Natural killer cell (primary cell): ENCODE data around the gene SUSD2. TPM values are rescaled to one million over a fixed set of nuclear protein-coding genes. Genes with fewer than 3 reads are reported as not detected.

ENCODE experiments used
- ATAC-seq, 3 donors: fragments of 150-1000 bp in 2 of 3; fragments of 200-7000 bp in 1 of 3; cut with Tn5 transposase; 1 replicate in 1 of 3; 2 replicates in 2 of 3; pipeline ENCODE4 v1.10.0; 2021; ENCODE audit warnings: mild to moderate bottlenecking in 2 of 3, moderate library complexity in 2 of 3
- DNase-seq, 2 donors: peaks; one replicate each; pipeline versions ENCODE4 v3.0.0 to v3.0.0-alpha.2; 2013 to 2021; ENCODE audit warnings: mixed read lengths in 1 of 2
- H3K27ac ChIP-seq: one replicate; pipeline ENCODE4 v1.5.1; 2013; ENCODE audit warnings: mild to moderate bottlenecking, low read length
- H3K27me3 ChIP-seq: one replicate; pipeline ENCODE4 v1.6.1; 2013; ENCODE audit warnings: low read length; ENCODE audit not compliant: control insufficient read depth, insufficient read depth
- H3K36me3 ChIP-seq: one replicate; pipeline ENCODE4 v1.6.1; 2013; ENCODE audit warnings: low read length; ENCODE audit not compliant: control insufficient read depth, insufficient read depth
- H3K4me1 ChIP-seq: one replicate; pipeline ENCODE4 v1.6.1; 2013; ENCODE audit warnings: low read length; ENCODE audit not compliant: control insufficient read depth, insufficient read depth
- H3K4me3 ChIP-seq: one replicate; pipeline ENCODE4 v1.5.1; 2013; ENCODE audit warnings: low read length
- H3K9me3 ChIP-seq: one replicate; pipeline ENCODE4 v1.6.1; 2013; ENCODE audit warnings: low read length; ENCODE audit not compliant: control insufficient read depth, insufficient read depth
- H3K27ac Mint-ChIP-seq, 2 donors: one replicate each; pipeline ENCODE4 v1.8.0; 2022; ENCODE audit warnings: mild to moderate bottlenecking in 2 of 2, mixed read lengths in 2 of 2, moderate library complexity in 1 of 2
- H3K27me3 Mint-ChIP-seq, 2 donors: one replicate each; pipeline ENCODE4 v1.8.0; 2022; ENCODE audit warnings: low read depth in 2 of 2, mixed read lengths in 2 of 2
- H3K36me3 Mint-ChIP-seq: one replicate; pipeline ENCODE4 v1.8.0; 2022; ENCODE audit warnings: mixed read lengths
- H3K4me1 Mint-ChIP-seq, 2 donors: one replicate each; pipeline ENCODE4 v1.8.0; 2022; ENCODE audit warnings: mixed read lengths in 2 of 2
- H3K4me3 Mint-ChIP-seq: one replicate; pipeline ENCODE4 v1.8.0; 2022; ENCODE audit warnings: mild to moderate bottlenecking, moderate library complexity, mixed read lengths
- H3K9me3 Mint-ChIP-seq, 2 donors: one replicate each; pipeline ENCODE4 v1.8.0; 2022; ENCODE audit warnings: mixed read lengths in 2 of 2
- CTCF ChIP-seq: fragments of 200-600 bp; IDR thresholded peaks from one replicate; pipeline ENCODE4 v1.8.0; 2022; ENCODE audit warnings: antibody characterized with exemption
- WGBS: methylation state at CpG from one replicate; pipeline ENCODE4 v1.1.7; 2013; ENCODE audit warnings: missing lambda C conversion rate; ENCODE audit not compliant: insufficient coverage; 5-methylcytosine and 5-hydroxymethylcytosine counted together
- intact Hi-C: fragments of 100-400 bp; cut with micrococcal nuclease; formaldehyde crosslinking; loops from one replicate; pipeline ENCODE4 v1.14.2; 2022
- total RNA-seq, 4 donors: library from RNA; stranded (reverse); fragments of 120-200 nt in 1 of 4; gene quantifications; one replicate each; pipeline versions ENCODE4 v1.2.3 to v1.2.4, GENCODE V29; 2013 to 2022

The SUSD2 gene
- total RNA-seq, 3 donors from 2014 or later (not counting 1 experiment from before 2014, with no cell fraction given), result 0.75 to 1.7 (median 1.5) TPM

GRCh38 chr22:24207264-24208011 is 26.2 kb downstream of the SUSD2 start:
- Mint-ChIP-seq H3K9me3 (no peaks in the 10 kb centered on the region), H3K27ac (no peak overlapping the region), H3K27me3 (peaks cover 0 to 3% of the 10 kb centered on the region in 2 donors), H3K36me3 (no peaks in the 10 kb centered on the region), H3K4me1 (peaks cover 0 to 11% of the 10 kb centered on the region in 2 donors), H3K4me3 (no peak overlapping the region)
- WGBS, result 75% methylated on average over 8 of the region's 8 CpGs
- peaks cover 6% of the 10 kb centered on the region for H3K4me1 ChIP-seq
- no peak overlapping the region for H3K4me3 ChIP-seq
- no peak for DNase-seq
- no peaks in the 10 kb centered on the region for H3K27me3 ChIP-seq
- intact Hi-C loops, result no loop called here
- no peak for ATAC-seq
- H3K9me3 ChIP-seq, result no peaks in the 10 kb centered on the region
- no peak overlapping the region for H3K27ac ChIP-seq
- H3K36me3 ChIP-seq, result no peaks in the 10 kb centered on the region
- TF ChIP-seq CTCF, result no peak

GRCh38 chr22:24208012-24208749 is 26.9 kb downstream of the SUSD2 start:
- H3K4me1 Mint-ChIP-seq, result peaks cover 0 to 11% of the 10 kb centered on the region in 2 donors
- H3K36me3 Mint-ChIP-seq, result no peaks in the 10 kb centered on the region
- ATAC-seq (peak in 1 of 3 donors; percentile 49), DNase-seq (no peak)
- intact Hi-C loops, result no loop called here
- Histone ChIP-seq H3K9me3 (no peaks in the 10 kb centered on the region), H3K36me3 (no peaks in the 10 kb centered on the region), H3K27me3 (no peaks in the 10 kb centered on the region), H3K4me3 (no peak overlapping the region), H3K27ac (no peak overlapping the region), H3K4me1 (peaks cover 6% of the 10 kb centered on the region)
- peaks cover 0 to 3% of the 10 kb centered on the region in 2 donors for H3K27me3 Mint-ChIP-seq
- TF ChIP-seq CTCF, result no peak
- H3K4me3 Mint-ChIP-seq, result no peak overlapping the region
- H3K9me3 Mint-ChIP-seq, result no peaks in the 10 kb centered on the region
- WGBS, result 6% methylated on average over 2 of the region's 2 CpGs
- H3K27ac Mint-ChIP-seq, result no peak overlapping the region

GRCh38 chr22:24209016-24209415 is 27.7 kb downstream of the SUSD2 start:
- no peak for TF ChIP-seq CTCF
- Mint-ChIP-seq H3K4me1 (peaks cover 0 to 11% of the 10 kb centered on the region in 2 donors), H3K27ac (no peak overlapping the region), H3K27me3 (peaks cover 0 to 3% of the 10 kb centered on the region in 2 donors), H3K4me3 (no peak overlapping the region), H3K9me3 (no peaks in the 10 kb centered on the region), H3K36me3 (no peaks in the 10 kb centered on the region)
- DNase-seq, result no peak
- H3K27me3 ChIP-seq, result no peaks in the 10 kb centered on the region
- no peak overlapping the region for H3K4me3 ChIP-seq
- H3K27ac ChIP-seq, result no peak overlapping the region
- H3K9me3 ChIP-seq, result no peaks in the 10 kb centered on the region
- WGBS, result 87% methylated on average over 3 of the region's 3 CpGs
- no peaks in the 10 kb centered on the region for H3K36me3 ChIP-seq
- ATAC-seq, result no peak
- H3K4me1 ChIP-seq, result peaks cover 6% of the 10 kb centered on the region
- intact Hi-C loops, result no loop called here
